H9 (cell line): ENCODE data around the gene FARP2. TPM values are rescaled to one million over a fixed set of nuclear protein-coding genes. Genes with fewer than 3 reads are reported as not detected.

Experiments
- DNase-seq: peaks from one replicate; pipeline ENCODE4 v3.0.0-alpha.2; 2017
- H2AFZ ChIP-seq: one replicate; pipeline ENCODE4 v1.6.1; 2013; ENCODE audit warnings: mild to moderate bottlenecking, low read length, control low read depth, moderate library complexity
- H2AK5ac ChIP-seq: 2 replicates; pipeline ENCODE4 v1.6.1; 2013; ENCODE audit warnings: low read length, control low read depth, mixed read lengths; ENCODE audit not compliant: insufficient read length
- H2BK120ac ChIP-seq: one replicate; pipeline ENCODE4 v1.6.1; 2013; ENCODE audit warnings: low read depth, mild to moderate bottlenecking, low read length, control low read depth, inconsistent platforms; ENCODE audit not compliant: poor library complexity, severe bottlenecking
- H2BK12ac ChIP-seq: 2 replicates; pipeline ENCODE4 v1.6.1; 2013; ENCODE audit warnings: low read length, control low read depth, mixed read lengths, low read depth; ENCODE audit not compliant: insufficient read length
- H2BK15ac ChIP-seq: 2 replicates; pipeline ENCODE4 v1.6.1; 2013; ENCODE audit warnings: low read depth, low read length, control low read depth
- H2BK20ac ChIP-seq: one replicate; pipeline ENCODE4 v1.6.1; 2013; ENCODE audit warnings: low read depth, mild to moderate bottlenecking, low read length, control low read depth, inconsistent platforms; ENCODE audit not compliant: poor library complexity, severe bottlenecking
- H2BK5ac ChIP-seq: 2 replicates; pipeline ENCODE4 v1.6.1; 2013; ENCODE audit warnings: low read length, control low read depth, mixed read lengths; ENCODE audit not compliant: insufficient read length
- H3K14ac ChIP-seq: 2 replicates; pipeline ENCODE4 v1.6.1; 2013; ENCODE audit warnings: low read length, control low read depth; ENCODE audit not compliant: insufficient read depth
- H3K18ac ChIP-seq: 2 replicates; pipeline ENCODE4 v1.6.1; 2013; ENCODE audit warnings: low read depth, mild to moderate bottlenecking, mixed read lengths, low read length, control low read depth; ENCODE audit not compliant: insufficient read length
- H3K23ac ChIP-seq: 2 replicates; pipeline ENCODE4 v1.6.1; 2013; ENCODE audit warnings: low read length, control low read depth, mixed read lengths, low read depth; ENCODE audit not compliant: insufficient read length
- H3K23me2 ChIP-seq: 2 replicates; pipeline ENCODE4 v1.6.1; 2013; ENCODE audit warnings: low read depth, mild to moderate bottlenecking, mixed read lengths, low read length, control low read depth; ENCODE audit not compliant: insufficient read length, poor library complexity, severe bottlenecking
- H3K27ac ChIP-seq: 2 replicates; pipeline ENCODE4 v1.5.1; 2013; ENCODE audit warnings: low read length, control low read depth, mixed read lengths, low read depth; ENCODE audit not compliant: insufficient read length
- H3K27me3 ChIP-seq: 2 replicates; pipeline ENCODE4 v1.6.1; 2013; ENCODE audit warnings: low read length, control low read depth, inconsistent platforms; ENCODE audit not compliant: insufficient read depth
- H3K4ac ChIP-seq: 2 replicates; pipeline ENCODE4 v1.6.1; 2013; ENCODE audit warnings: low read depth, mild to moderate bottlenecking, control low read depth, inconsistent platforms, low read length, moderate library complexity
- H3K4me1 ChIP-seq: 2 replicates; pipeline ENCODE4 v1.6.1; 2013; ENCODE audit warnings: low read length, control low read depth, inconsistent platforms; ENCODE audit not compliant: insufficient read depth
- H3K4me2 ChIP-seq: 2 replicates; pipeline ENCODE4 v1.6.1; 2013; ENCODE audit warnings: low read length, control low read depth, mixed read lengths; ENCODE audit not compliant: insufficient read length, insufficient read depth
- H3K56ac ChIP-seq: 2 replicates; pipeline ENCODE4 v1.6.1; 2013; ENCODE audit warnings: low read depth, mild to moderate bottlenecking, mixed read lengths, low read length, control low read depth; ENCODE audit not compliant: insufficient read length
- H3K79me1 ChIP-seq: 2 replicates; pipeline ENCODE4 v1.6.1; 2013; ENCODE audit warnings: low read depth, mild to moderate bottlenecking, moderate library complexity, low read length, control low read depth, inconsistent platforms; ENCODE audit not compliant: insufficient read depth, poor library complexity, severe bottlenecking
- H3K79me2 ChIP-seq: 2 replicates; pipeline ENCODE4 v1.6.1; 2013; ENCODE audit warnings: low read length, control low read depth, inconsistent platforms; ENCODE audit not compliant: insufficient read depth
- H3K9ac ChIP-seq: 2 replicates; pipeline ENCODE4 v1.6.1; 2013; ENCODE audit warnings: low read length, control low read depth, mixed read lengths; ENCODE audit not compliant: insufficient read length; ENCODE audit errors: extremely low read depth
- H3K9me3 ChIP-seq: one replicate; pipeline ENCODE4 v1.6.1; 2013; ENCODE audit warnings: low read depth, low read length, inconsistent platforms; ENCODE audit not compliant: control insufficient read depth
- H3T11ph ChIP-seq: one replicate; pipeline ENCODE4 v1.6.1; 2013; ENCODE audit warnings: mild to moderate bottlenecking, low read length, control low read depth, inconsistent platforms
- H4K20me1 ChIP-seq: one replicate; pipeline ENCODE4 v1.6.1; 2013; ENCODE audit not compliant: control insufficient read depth, insufficient read length, insufficient read depth
- H4K5ac ChIP-seq: 2 replicates; pipeline ENCODE4 v1.6.1; 2013; ENCODE audit warnings: low read depth, mild to moderate bottlenecking, mixed read lengths, low read length, control low read depth; ENCODE audit not compliant: insufficient read length
- H4K8ac ChIP-seq: replicated peaks from 2 replicates; pipeline ENCODE4 v1.6.1; 2013; ENCODE audit warnings: low read length, control low read depth, mixed read lengths, low read depth; ENCODE audit not compliant: insufficient read length
- H4K91ac ChIP-seq: 2 replicates; pipeline ENCODE4 v1.6.1; 2013; ENCODE audit warnings: low read depth, mild to moderate bottlenecking, moderate library complexity, mixed read lengths, low read length, control low read depth; ENCODE audit not compliant: insufficient read length
- H3K27ac Mint-ChIP-seq, 3 experiments: 2 replicates in 2 of 3; 3 replicates in 1 of 3; pipeline ENCODE4 v1.8.0; 2020 to 2021; ENCODE audit warnings: mixed read lengths in 3 of 3, mild to moderate bottlenecking in 1 of 3, moderate library complexity in 1 of 3
- H3K27me3 Mint-ChIP-seq: 2 replicates; pipeline ENCODE4 v1.8.0; 2021; ENCODE audit warnings: low read depth, mild to moderate bottlenecking, moderate library complexity, mixed read lengths
- H3K36me3 Mint-ChIP-seq, 3 experiments: 2 replicates in 2 of 3; 3 replicates in 1 of 3; pipeline ENCODE4 v1.8.0; 2020 to 2021; ENCODE audit warnings: low read depth in 3 of 3, mixed read lengths in 3 of 3; ENCODE audit not compliant: insufficient read depth in 1 of 3
- H3K4me1 Mint-ChIP-seq, 2 experiments: 2 replicates each; pipeline ENCODE4 v1.8.0; 2020; ENCODE audit warnings: mixed read lengths in 2 of 2
- H3K4me3 Mint-ChIP-seq, 2 experiments: 2 replicates in 1 of 2; 3 replicates in 1 of 2; pipeline ENCODE4 v1.8.0; 2020 to 2021; ENCODE audit warnings: mild to moderate bottlenecking in 2 of 2, mixed read lengths in 2 of 2, moderate library complexity in 1 of 2
- H3K9me3 Mint-ChIP-seq, 2 experiments: 2 replicates in 1 of 2; 3 replicates in 1 of 2; pipeline ENCODE4 v1.8.0; 2020; ENCODE audit warnings: mild to moderate bottlenecking in 2 of 2, mixed read lengths in 2 of 2, moderate library complexity in 1 of 2
- WGBS: extraction: QIAGEN DNeasy Blood & Tissue Kit; methylation state at CpG from one replicate; pipeline ENCODE4 v1.1.7; 2013; ENCODE audit warnings: missing lambda C conversion rate, low lambda C conversion rate, mixed read lengths; ENCODE audit not compliant: insufficient read length; ENCODE audit errors: extremely low coverage; 5-methylcytosine and 5-hydroxymethylcytosine counted together
- total RNA-seq: library from RNA; stranded (reverse); gene quantifications from 2 replicates; pipeline ENCODE4 v1.2.1, GENCODE V29; 2021
- TF ChIP-seq, protein P1 (sequence below): fragments of 200-600 bp; sonication (generic); conservative IDR thresholded peaks from 3 replicates; pipeline ENCODE4 v1.8.0; 2021; ENCODE audit warnings: antibody characterized with exemption, mild to moderate bottlenecking

Gene FARP2
- total RNA-seq, 1 experiment from 2014 or later = 33.9 TPM

- WGBS = no CpG with 5 or more reads among the region's 9 CpGs
- H3K27ac Mint-ChIP-seq = peak overlapping the region in 2 of 3 experiments; percentile 2 to 16; a peak in 2 of 7 replicates
- H3K9me3 Mint-ChIP-seq = no peaks in the 10 kb centered on the region
Observed at GRCh38 chr2:241350878-241351639, 5.0 kb upstream of the FARP2 start.

More at GRCh38 chr2:241350878-241351639, 5.0 kb upstream of the FARP2 start:
- Histone ChIP-seq H4K20me1 (no peaks in the 10 kb centered on the region), H3K23me2 (no peaks in the 10 kb centered on the region), H3T11ph (no peak overlapping the region), H3K27ac (no peak overlapping the region), H3K79me1 (no peaks in the 10 kb centered on the region), H4K5ac (no peak overlapping the region), H3K4ac (no peak overlapping the region), H2BK12ac (no peak overlapping the region), H3K9me3 (no peaks in the 10 kb centered on the region), H4K91ac (no peak overlapping the region), H2BK5ac (no peak overlapping the region), H3K27me3 (no peaks in the 10 kb centered on the region), H2AFZ (no peak overlapping the region), H2BK20ac (no peak overlapping the region), H3K4me1 (no peaks in the 10 kb centered on the region), H3K18ac (no peak overlapping the region), H2BK120ac (no peak overlapping the region), H2BK15ac (no peak overlapping the region), H3K9ac (no peak overlapping the region), H3K4me2 (no peak overlapping the region), H2AK5ac (no peak overlapping the region), H3K14ac (no peak overlapping the region), H3K56ac (no peak overlapping the region), H3K23ac (no peak overlapping the region), H4K8ac (no peak overlapping the region), H3K79me2 (no peaks in the 10 kb centered on the region)
- TF ChIP-seq, protein P1, sequence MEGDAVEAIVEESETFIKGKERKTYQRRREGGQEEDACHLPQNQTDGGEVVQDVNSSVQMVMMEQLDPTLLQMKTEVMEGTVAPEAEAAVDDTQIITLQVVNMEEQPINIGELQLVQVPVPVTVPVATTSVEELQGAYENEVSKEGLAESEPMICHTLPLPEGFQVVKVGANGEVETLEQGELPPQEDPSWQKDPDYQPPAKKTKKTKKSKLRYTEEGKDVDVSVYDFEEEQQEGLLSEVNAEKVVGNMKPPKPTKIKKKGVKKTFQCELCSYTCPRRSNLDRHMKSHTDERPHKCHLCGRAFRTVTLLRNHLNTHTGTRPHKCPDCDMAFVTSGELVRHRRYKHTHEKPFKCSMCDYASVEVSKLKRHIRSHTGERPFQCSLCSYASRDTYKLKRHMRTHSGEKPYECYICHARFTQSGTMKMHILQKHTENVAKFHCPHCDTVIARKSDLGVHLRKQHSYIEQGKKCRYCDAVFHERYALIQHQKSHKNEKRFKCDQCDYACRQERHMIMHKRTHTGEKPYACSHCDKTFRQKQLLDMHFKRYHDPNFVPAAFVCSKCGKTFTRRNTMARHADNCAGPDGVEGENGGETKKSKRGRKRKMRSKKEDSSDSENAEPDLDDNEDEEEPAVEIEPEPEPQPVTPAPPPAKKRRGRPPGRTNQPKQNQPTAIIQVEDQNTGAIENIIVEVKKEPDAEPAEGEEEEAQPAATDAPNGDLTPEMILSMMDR = no peak
- H3K4me1 Mint-ChIP-seq = peaks cover 13 to 22% of the 10 kb centered on the region in 2 experiments
- peaks cover 34 to 80% (median 75%) of the 10 kb centered on the region in 3 experiments; a peak in 6 of 7 replicates for H3K36me3 Mint-ChIP-seq
- no peak overlapping the region for H3K4me3 Mint-ChIP-seq
- DNase-seq = no peak
- H3K27me3 Mint-ChIP-seq = no peaks in the 10 kb centered on the region
